Measurements from ENCODE around the gene ANXA5. TPM values are rescaled to one million over a fixed set of nuclear protein-coding genes. Genes with fewer than 3 reads are reported as not detected.

The ANXA5 gene
- total and polyA plus RNA-seq, 9 of the 15 experiments (the other 6 are each of a cell fraction or from before 2014, with no cell fraction given): 49.9 to 131 (median 84.5) TPM

DNA sequence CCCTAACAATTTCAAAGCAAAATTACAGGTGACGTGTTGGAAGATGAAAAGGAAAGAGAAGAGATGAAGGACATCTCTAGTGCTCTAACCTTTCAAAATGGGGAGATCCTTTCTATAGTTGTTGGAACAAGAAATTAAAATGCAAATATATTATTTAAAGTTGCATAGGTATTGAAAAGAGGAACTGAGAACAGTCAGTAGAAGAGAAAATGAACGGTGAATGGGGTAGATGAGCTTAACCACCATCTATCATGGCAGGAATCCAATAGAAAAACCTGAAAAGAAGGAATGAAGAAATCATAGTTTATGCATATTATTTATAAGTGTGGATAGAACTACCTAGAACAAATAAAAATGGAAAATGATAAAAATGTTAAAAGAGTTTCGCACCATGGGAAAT is 42.0 kb downstream of the ANXA5 start:
- no peaks in the 10 kb centered on the region for H3K27me3 ChIP-seq (ENCODE audit: control insufficient read depth in 2 of 2, insufficient read depth in 2 of 2, low read length in 2 of 2)
- H3K4me2 ChIP-seq (ENCODE audit: insufficient read depth, low read length): no peak overlapping the region
- 8% methylated on average over 3 of the region's 3 CpGs for WGBS (ENCODE audit: insufficient coverage, low coverage, missing lambda C conversion rate)
- in situ Hi-C loops (cut with MboI) (no loop called here), intact Hi-C loops (cut with micrococcal nuclease) (loop anchor here (5.0 kb wide), 5 partner anchors 73 to 1497 kb away; no protein-coding TSS in a partner anchor)
- H3K27ac ChIP-seq (ENCODE audit: extremely low read depth, low read depth, low read length): no peak overlapping the region
- no peaks in the 10 kb centered on the region for H3K79me2 ChIP-seq (ENCODE audit: control insufficient read depth, insufficient read depth, low read length)
- no peak overlapping the region for H2AFZ ChIP-seq (ENCODE audit: low read depth, low read length)
- no peaks in the 10 kb centered on the region for H3K36me3 ChIP-seq (ENCODE audit: control insufficient read depth, insufficient read depth, low read length)
- no peak for FAIRE-seq
- POLR2A ChIA-PET: no interaction called here
- no peaks in the 10 kb centered on the region for H4K20me1 ChIP-seq (replicated peaks; ENCODE audit: control insufficient read depth, insufficient read depth, low read length)
- H3K4me1 ChIP-seq (replicated peaks in 1 of 2; ENCODE audit: control insufficient read depth in 2 of 2, insufficient read depth in 2 of 2, low read length in 2 of 2): no peaks in the 10 kb centered on the region; a peak in 1 of 5 replicates
- H3K9ac ChIP-seq (ENCODE audit: insufficient read depth in 1 of 2, low read depth in 2 of 2, low read length in 2 of 2): no peak overlapping the region
- H3K9me3 ChIP-seq (replicated peaks; ENCODE audit: control insufficient read depth, insufficient read depth, low read depth, low read length): no peaks in the 10 kb centered on the region
- H3K4me3 ChIP-seq: no peak overlapping the region
- DNase-seq (ENCODE audit: extremely low read depth in 1 of 4, low spot score in 3 of 4): no peak
- TF ChIP-seq HDAC1 (IDR thresholded peaks at IDR 0.05): no peak
- TF ChIP-seq CEBPB (tag; IDR thresholded peaks at IDR 0.05): no peak
- no peak for TF ChIP-seq ATF7 (IDR thresholded peaks at IDR 0.05)
- TF ChIP-seq HMGN3 (IDR thresholded peaks at IDR 0.05; ENCODE audit: borderline replicate concordance, extremely low read depth, insufficient read length, low read depth, low read length): no peak
- BruUV-seq (replicated peaks): no TSS peak
- CTCF ChIA-PET (ENCODE audit: low intra/inter-chr PET ratio): no interaction called here
- H3K9me1 ChIP-seq (ENCODE audit: control insufficient read depth, insufficient read depth, low read length): no peaks in the 10 kb centered on the region
- no peak for ATAC-seq

DNA sequence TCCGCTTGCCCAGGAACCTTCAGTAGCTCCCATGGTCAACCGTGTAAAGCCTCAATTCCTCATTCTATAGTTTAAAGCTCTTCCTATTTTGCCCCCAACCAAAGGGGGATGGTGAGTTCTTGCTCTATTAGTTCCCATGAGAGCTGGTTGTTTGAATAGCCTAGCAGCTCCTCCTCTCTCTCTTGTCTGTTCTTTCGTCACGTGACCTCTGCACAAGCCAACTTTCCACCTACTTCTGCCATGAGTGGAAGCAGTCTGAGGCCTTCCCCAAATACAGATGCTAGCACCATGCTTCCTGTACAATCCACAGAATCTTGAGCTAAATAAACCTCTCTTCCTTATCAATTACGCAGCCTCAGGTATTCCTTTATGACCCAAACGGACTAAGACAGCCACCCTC is 42.8 kb downstream of the ANXA5 start:
- H3K4me2 ChIP-seq (ENCODE audit: insufficient read depth, low read length): no peak overlapping the region
- H3K9me1 ChIP-seq (ENCODE audit: control insufficient read depth, insufficient read depth, low read length): no peaks in the 10 kb centered on the region
- no peaks in the 10 kb centered on the region for H4K20me1 ChIP-seq (replicated peaks; ENCODE audit: control insufficient read depth, insufficient read depth, low read length)
- intact Hi-C loops (cut with micrococcal nuclease) (no loop called here), in situ Hi-C loops (cut with MboI) (no loop called here)
- ChIA-PET POLR2A (no interaction called here), CTCF (ENCODE audit: low intra/inter-chr PET ratio) (no interaction called here)
- H3K9me3 ChIP-seq (replicated peaks; ENCODE audit: control insufficient read depth, insufficient read depth, low read depth, low read length): no peaks in the 10 kb centered on the region
- DNase-seq (ENCODE audit: extremely low read depth in 1 of 4, low spot score in 3 of 4): no peak
- H3K36me3 ChIP-seq (ENCODE audit: control insufficient read depth, insufficient read depth, low read length): no peaks in the 10 kb centered on the region
- H3K9ac ChIP-seq (ENCODE audit: insufficient read depth in 1 of 2, low read depth in 2 of 2, low read length in 2 of 2): no peak overlapping the region
- no peak overlapping the region for H3K4me3 ChIP-seq
- no peaks in the 10 kb centered on the region; a peak in 1 of 5 replicates for H3K4me1 ChIP-seq (replicated peaks in 1 of 2; ENCODE audit: control insufficient read depth in 2 of 2, insufficient read depth in 2 of 2, low read length in 2 of 2)
- no TSS peak for BruUV-seq (replicated peaks)
- H3K27ac ChIP-seq (ENCODE audit: extremely low read depth, low read depth, low read length): no peak overlapping the region
- no peaks in the 10 kb centered on the region for H3K79me2 ChIP-seq (ENCODE audit: control insufficient read depth, insufficient read depth, low read length)
- no peaks in the 10 kb centered on the region for H3K27me3 ChIP-seq (ENCODE audit: control insufficient read depth in 2 of 2, insufficient read depth in 2 of 2, low read length in 2 of 2)
- no peak overlapping the region for H2AFZ ChIP-seq (ENCODE audit: low read depth, low read length)
- no peak for ATAC-seq
- WGBS (ENCODE audit: insufficient coverage, low coverage, missing lambda C conversion rate): 5% methylated on average over 6 of the region's 6 CpGs
- no peak for FAIRE-seq
- TF ChIP-seq NFRKB (IDR thresholded peaks at IDR 0.05; ENCODE audit: low read depth): no peak
- TF ChIP-seq MTA3 (IDR thresholded peaks at IDR 0.05; ENCODE audit: borderline replicate concordance): no peak
- TF ChIP-seq, protein P1, sequence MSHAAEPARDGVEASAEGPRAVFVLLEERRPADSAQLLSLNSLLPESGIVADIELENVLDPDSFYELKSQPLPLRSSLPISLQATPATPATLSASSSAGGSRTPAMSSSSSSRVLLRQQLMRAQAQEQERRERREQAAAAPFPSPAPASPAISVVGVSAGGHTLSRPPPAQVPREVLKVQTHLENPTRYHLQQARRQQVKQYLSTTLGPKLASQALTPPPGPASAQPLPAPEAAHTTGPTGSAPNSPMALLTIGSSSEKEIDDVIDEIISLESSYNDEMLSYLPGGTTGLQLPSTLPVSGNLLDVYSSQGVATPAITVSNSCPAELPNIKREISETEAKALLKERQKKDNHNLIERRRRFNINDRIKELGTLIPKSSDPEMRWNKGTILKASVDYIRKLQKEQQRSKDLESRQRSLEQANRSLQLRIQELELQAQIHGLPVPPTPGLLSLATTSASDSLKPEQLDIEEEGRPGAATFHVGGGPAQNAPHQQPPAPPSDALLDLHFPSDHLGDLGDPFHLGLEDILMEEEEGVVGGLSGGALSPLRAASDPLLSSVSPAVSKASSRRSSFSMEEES (CRISPR knock-in tag; IDR thresholded peaks at IDR 0.05): peak; percentile 87
- TF ChIP-seq RAD51 (IDR thresholded peaks at IDR 0.05; ENCODE audit: borderline replicate concordance, low read depth): peak; percentile 79; the same call in 1 of the 2 replicates
- TF ChIP-seq, protein P2, sequence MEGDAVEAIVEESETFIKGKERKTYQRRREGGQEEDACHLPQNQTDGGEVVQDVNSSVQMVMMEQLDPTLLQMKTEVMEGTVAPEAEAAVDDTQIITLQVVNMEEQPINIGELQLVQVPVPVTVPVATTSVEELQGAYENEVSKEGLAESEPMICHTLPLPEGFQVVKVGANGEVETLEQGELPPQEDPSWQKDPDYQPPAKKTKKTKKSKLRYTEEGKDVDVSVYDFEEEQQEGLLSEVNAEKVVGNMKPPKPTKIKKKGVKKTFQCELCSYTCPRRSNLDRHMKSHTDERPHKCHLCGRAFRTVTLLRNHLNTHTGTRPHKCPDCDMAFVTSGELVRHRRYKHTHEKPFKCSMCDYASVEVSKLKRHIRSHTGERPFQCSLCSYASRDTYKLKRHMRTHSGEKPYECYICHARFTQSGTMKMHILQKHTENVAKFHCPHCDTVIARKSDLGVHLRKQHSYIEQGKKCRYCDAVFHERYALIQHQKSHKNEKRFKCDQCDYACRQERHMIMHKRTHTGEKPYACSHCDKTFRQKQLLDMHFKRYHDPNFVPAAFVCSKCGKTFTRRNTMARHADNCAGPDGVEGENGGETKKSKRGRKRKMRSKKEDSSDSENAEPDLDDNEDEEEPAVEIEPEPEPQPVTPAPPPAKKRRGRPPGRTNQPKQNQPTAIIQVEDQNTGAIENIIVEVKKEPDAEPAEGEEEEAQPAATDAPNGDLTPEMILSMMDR (IDR thresholded peaks at IDR 0.05 in 2 of 3, conservative IDR thresholded peaks at IDR 0.05 in 1 of 3; ENCODE audit: insufficient read depth in 2 of 3, low read depth in 1 of 3, low read length in 3 of 3): no peak
- 0 out of 2 replicates have a peak, but pooled peaks have one; percentile 16 for TF ChIP-seq BHLHE40 (IDR thresholded peaks at IDR 0.05; ENCODE audit: low read length)
- TF ChIP-seq CBFA2T2 (conservative IDR thresholded peaks at IDR 0.05): peak; percentile 42
- no peak for TF ChIP-seq ZNF3 (CRISPR knock-in tag; IDR thresholded peaks at IDR 0.05)
- no peak for TF ChIP-seq RNF2 (IDR thresholded peaks at IDR 0.05)
- no peak for TF ChIP-seq XRCC3 (IDR thresholded peaks at IDR 0.05)
- no peak for TF ChIP-seq ZNF174 (CRISPR knock-in tag; IDR thresholded peaks at IDR 0.05)
- TF ChIP-seq HDAC8 (tag; IDR thresholded peaks at IDR 0.05): no peak
